GM18909 (cell line): ENCODE data around the gene GABRA5.
"Not testable (repeated sequence)": the region's sequence is repeated elsewhere in the genome, so short reads cannot be mapped to it uniquely, and the experiment has no call there.

Source experiments
- ATAC-seq: cut with Tn5 transposase; IDR thresholded peaks from one replicate; pipeline ENCODE4 v1.9.1; 2021; ENCODE audit warnings: mild to moderate bottlenecking; ENCODE audit not compliant: unreplicated experiment, poor library complexity

GABRA5 gene

GRCh38 chr15:26866298-26867199, at the start of gene GABRA5:
Gene GABRA5, plus strand, starts transcription at chr15:26867062. Its CDS starts 2,187 bp downstream, at chr15:26869249.
- no peak for ATAC-seq

GRCh38 chr15:26831191-26831590, 35.7 kb upstream of the GABRA5 start:
- not testable (repeated sequence) for ATAC-seq

GRCh38 chr15:26831951-26832350, 34.9 kb upstream of the GABRA5 start:
- ATAC-seq = no peak

GRCh38 chr15:26838742-26839460, 28.0 kb upstream of the GABRA5 start:
- no peak for ATAC-seq

- no peak for ATAC-seq
Measured at GRCh38 chr15:26841514-26841913, 25.3 kb upstream of the GABRA5 start.

- no peak for ATAC-seq
Measured at GRCh38 chr15:26841941-26842340, 24.9 kb upstream of the GABRA5 start.

GRCh38 chr15:26842391-26842790, 24.5 kb upstream of the GABRA5 start:
- no peak for ATAC-seq

GRCh38 chr15:26844901-26845300, 22.0 kb upstream of the GABRA5 start:
- ATAC-seq = no peak

GRCh38 chr15:26848498-26848897, 18.4 kb upstream of the GABRA5 start:
- no peak for ATAC-seq

GRCh38 chr15:26850161-26850560, 16.7 kb upstream of the GABRA5 start:
- no peak for ATAC-seq

- no peak for ATAC-seq
Measured at GRCh38 chr15:26852980-26853379, 13.9 kb upstream of the GABRA5 start.

GRCh38 chr15:26854435-26854834, 12.4 kb upstream of the GABRA5 start:
- no peak for ATAC-seq

GRCh38 chr15:26864664-26865191, 2.1 kb upstream of the GABRA5 start:
- ATAC-seq = no peak

- ATAC-seq = no peak
Measured at GRCh38 chr15:26867200-26868007, 542 bp downstream of the GABRA5 start.

- no peak for ATAC-seq
Measured at GRCh38 chr15:26868029-26868685, 1.3 kb downstream of the GABRA5 start.

- no peak for ATAC-seq
Measured at GRCh38 chr15:26869628-26870027, 2.8 kb downstream of the GABRA5 start.

GRCh38 chr15:26870346-26870745, 3.5 kb downstream of the GABRA5 start:
- ATAC-seq = no peak

GRCh38 chr15:26872206-26872605, 5.3 kb downstream of the GABRA5 start:
- ATAC-seq = no peak

GRCh38 chr15:26873846-26874245, 7.0 kb downstream of the GABRA5 start:
- ATAC-seq = no peak
